Gastrocnemius medialis (tissue), 4 donors: Measurements from ENCODE around the gene DYTN. TPM values are rescaled to one million over a fixed set of nuclear protein-coding genes. Genes with fewer than 3 reads are reported as not detected.

Experiments
- ATAC-seq, 2 donors: fragments of 150-250 bp; one replicate each; pipeline ENCODE4 v1.9.1; 2016
- DNase-seq, 2 donors: peaks; one replicate each; pipeline ENCODE4 v3.0.0-alpha.2; 2019
- H3K27ac ChIP-seq, 4 donors: fragments of 200-600 bp; sonication (generic); 1 replicate in 1 of 4; 2 replicates in 3 of 4; pipeline ENCODE4 v1.5.1; 2016 to 2018; ENCODE audit warnings: mild to moderate bottlenecking in 2 of 4, moderate library complexity in 1 of 4
- H3K27me3 ChIP-seq, 3 donors: fragments of 200-600 bp; sonication (generic) in 2 of 3; 1 replicate in 1 of 3; 2 replicates in 2 of 3; pipeline versions ENCODE4 v1.5.1 to v1.6.0; 2016 to 2019; ENCODE audit warnings: mild to moderate bottlenecking in 1 of 3, moderate library complexity in 1 of 3
- H3K36me3 ChIP-seq, 2 donors: fragments of 200-600 bp; sonication (generic) in 1 of 2; one replicate each; pipeline ENCODE4 v1.5.1; 2017 to 2018
- H3K4me1 ChIP-seq, 2 donors: fragments of 200-600 bp; sonication (generic) in 1 of 2; one replicate each; pipeline ENCODE4 v1.5.1; 2016 to 2017; ENCODE audit warnings: mild to moderate bottlenecking in 2 of 2
- H3K4me3 ChIP-seq, 4 donors: fragments of 200-600 bp; sonication (generic) in 3 of 4; 1 replicate in 1 of 4; 2 replicates in 3 of 4; pipeline ENCODE4 v1.5.1; 2016 to 2019; ENCODE audit warnings: mild to moderate bottlenecking in 2 of 4
- H3K9me3 ChIP-seq, 3 donors: fragments of 200-600 bp; sonication (generic) in 2 of 3; 1 replicate in 1 of 3; 2 replicates in 2 of 3; pipeline ENCODE4 v1.5.1; 2016 to 2019
- POLR2A ChIP-seq, 2 donors: fragments of 450-650 bp; IDR thresholded peaks; one replicate each; pipeline ENCODE4 v1.6.1; 2017; ENCODE audit warnings: antibody characterized with exemption in 2 of 2, mild to moderate bottlenecking in 2 of 2, moderate library complexity in 2 of 2
- in situ Hi-C, 4 donors: fragments of 200-750 bp; cut with MboI; loops; one replicate each; pipeline versions ENCODE4 v1.15.0 to v1.8.0; 2017; ENCODE audit warnings: low sequenced_read_pairs in 4 of 4
- intact Hi-C: fragments of 100-400 bp; cut with DNase I; formaldehyde crosslinking; loops from one replicate; pipeline ENCODE4 v1.15.1; 2023; ENCODE audit warnings: low total_unique reads
- total RNA-seq, 4 donors: library from RNA; depleted of rRNA; stranded (reverse); fragments of >200 nt; gene quantifications; one replicate each; pipeline versions ENCODE4 v1.1.0 to v1.2.3, GENCODE V29; 2016
- TF ChIP-seq, protein P1 (sequence below), 5 experiments: fragments of 450-650 bp in 3 of 5; fragments of 200-600 bp in 2 of 5; sonication (generic) in 2 of 5; IDR thresholded peaks in 4 of 5; conservative IDR thresholded peaks in 1 of 5; 1 replicate in 4 of 5; 2 replicates in 1 of 5; pipeline ENCODE4 v1.5.1; 2016 to 2019; ENCODE audit warnings: antibody characterized with exemption in 5 of 5, mild to moderate bottlenecking in 3 of 5, moderate library complexity in 3 of 5

DYTN gene
- total RNA-seq, 4 donors from 2014 or later: not detected

DNA sequence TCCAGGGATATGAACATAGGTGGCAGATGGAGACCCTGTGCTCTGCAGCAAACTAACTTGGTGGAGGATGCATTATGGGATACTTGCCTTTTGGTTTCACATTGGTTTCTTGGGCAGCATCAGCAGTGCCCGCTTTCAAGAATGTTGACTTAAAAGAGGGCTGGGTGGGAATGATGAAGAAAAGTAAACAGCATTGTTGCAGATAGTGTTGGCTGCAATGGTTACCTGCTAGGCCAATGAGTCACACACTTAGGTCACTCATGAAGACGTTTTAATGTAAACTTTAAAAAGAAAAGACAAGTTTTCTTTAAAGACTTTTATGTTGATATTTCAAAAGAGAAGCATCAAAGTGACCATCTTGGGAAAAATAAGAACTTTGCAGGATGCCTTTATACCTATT is 102.0 kb downstream of the DYTN start:
- H3K36me3 ChIP-seq: no peaks in the 10 kb centered on the region
- ATAC-seq: no peak
- H3K9me3 ChIP-seq: no peaks in the 10 kb centered on the region

DNA sequence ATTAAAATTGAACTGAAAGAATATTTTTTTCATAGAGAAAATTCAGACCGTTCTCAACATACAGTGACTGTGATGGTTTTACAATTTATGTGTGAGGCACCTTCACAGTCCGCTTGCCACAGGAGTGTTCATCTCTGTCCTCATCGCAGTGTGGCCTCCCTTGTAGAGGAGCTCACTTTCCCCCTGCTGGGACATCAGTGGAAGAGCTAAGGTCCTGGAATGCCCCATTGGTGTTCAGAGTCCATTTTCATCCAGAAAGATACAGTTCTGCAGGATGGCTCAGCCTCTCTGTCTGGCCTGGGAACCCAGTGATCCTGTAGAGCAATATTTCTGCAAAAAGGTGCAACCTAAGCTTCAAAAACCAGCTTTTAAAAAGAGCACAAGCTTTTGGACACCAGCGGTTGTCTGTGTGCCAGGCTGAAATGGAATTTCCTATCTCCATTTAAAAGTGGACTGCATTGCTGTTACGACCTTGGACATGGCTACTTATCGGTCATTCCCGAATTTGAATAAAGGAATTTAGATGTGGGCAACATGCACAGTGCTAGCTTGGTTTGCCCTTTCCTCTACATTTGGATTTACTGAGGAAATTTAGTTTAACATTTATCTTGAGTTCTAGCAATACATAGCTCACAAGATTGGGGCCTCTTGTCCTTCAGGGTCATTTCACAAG is 102.6 kb downstream of the DYTN start:
- no peak for DNase-seq
- intact Hi-C loops: no loop called here
- Histone ChIP-seq H3K4me3 (no peak overlapping the region), H3K27ac (no peak overlapping the region), H3K4me1 (no peaks in the 10 kb centered on the region), H3K36me3 (no peaks in the 10 kb centered on the region), H3K27me3 (no peaks in the 10 kb centered on the region), H3K9me3 (no peaks in the 10 kb centered on the region)
- ATAC-seq: no peak
- TF ChIP-seq, protein P1, sequence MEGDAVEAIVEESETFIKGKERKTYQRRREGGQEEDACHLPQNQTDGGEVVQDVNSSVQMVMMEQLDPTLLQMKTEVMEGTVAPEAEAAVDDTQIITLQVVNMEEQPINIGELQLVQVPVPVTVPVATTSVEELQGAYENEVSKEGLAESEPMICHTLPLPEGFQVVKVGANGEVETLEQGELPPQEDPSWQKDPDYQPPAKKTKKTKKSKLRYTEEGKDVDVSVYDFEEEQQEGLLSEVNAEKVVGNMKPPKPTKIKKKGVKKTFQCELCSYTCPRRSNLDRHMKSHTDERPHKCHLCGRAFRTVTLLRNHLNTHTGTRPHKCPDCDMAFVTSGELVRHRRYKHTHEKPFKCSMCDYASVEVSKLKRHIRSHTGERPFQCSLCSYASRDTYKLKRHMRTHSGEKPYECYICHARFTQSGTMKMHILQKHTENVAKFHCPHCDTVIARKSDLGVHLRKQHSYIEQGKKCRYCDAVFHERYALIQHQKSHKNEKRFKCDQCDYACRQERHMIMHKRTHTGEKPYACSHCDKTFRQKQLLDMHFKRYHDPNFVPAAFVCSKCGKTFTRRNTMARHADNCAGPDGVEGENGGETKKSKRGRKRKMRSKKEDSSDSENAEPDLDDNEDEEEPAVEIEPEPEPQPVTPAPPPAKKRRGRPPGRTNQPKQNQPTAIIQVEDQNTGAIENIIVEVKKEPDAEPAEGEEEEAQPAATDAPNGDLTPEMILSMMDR (IDR thresholded peaks at IDR 0.05 in 4 of 5, conservative IDR thresholded peaks at IDR 0.05 in 1 of 5): no peak
- TF ChIP-seq POLR2A (IDR thresholded peaks at IDR 0.05): no peak
- in situ Hi-C loops: no loop called here

More for the DNA sequence above, 102.0 kb downstream of the DYTN start:
- Histone ChIP-seq H3K27ac (no peak overlapping the region), H3K4me3 (no peak overlapping the region), H3K4me1 (no peaks in the 10 kb centered on the region), H3K27me3 (no peaks in the 10 kb centered on the region)
- intact Hi-C loops (no loop called here), in situ Hi-C loops (no loop called here)
- TF ChIP-seq POLR2A (IDR thresholded peaks at IDR 0.05): no peak
- TF ChIP-seq, protein P1 (IDR thresholded peaks at IDR 0.05 in 4 of 5, conservative IDR thresholded peaks at IDR 0.05 in 1 of 5): no peak
- no peak for DNase-seq

DNA sequence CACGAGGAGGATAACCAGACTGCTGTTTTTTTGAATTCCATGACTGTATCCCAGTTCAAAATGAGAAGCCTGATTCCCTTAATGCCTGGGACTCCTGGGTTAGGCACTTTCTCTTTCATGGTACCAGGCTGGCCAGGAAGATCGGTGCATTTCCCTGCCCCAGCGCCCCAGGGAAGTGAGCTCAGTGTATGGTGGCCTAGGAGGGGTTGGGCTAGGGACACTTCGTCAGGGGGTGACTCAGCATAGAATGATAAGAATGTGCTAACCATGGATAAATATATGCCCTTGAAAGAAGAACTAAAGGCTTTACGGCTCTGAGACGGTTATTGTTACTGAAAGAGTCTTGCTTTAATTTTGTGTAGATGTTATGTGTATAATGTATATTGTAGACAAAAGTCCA is 103.4 kb downstream of the DYTN start:
- no peaks in the 10 kb centered on the region for H3K9me3 ChIP-seq
- in situ Hi-C loops (no loop called here), intact Hi-C loops (no loop called here)
- H3K27ac ChIP-seq: no peak overlapping the region
- no peaks in the 10 kb centered on the region for H3K27me3 ChIP-seq
- DNase-seq: no peak
- no peak for ATAC-seq
- no peak overlapping the region for H3K4me3 ChIP-seq
- H3K4me1 ChIP-seq: no peaks in the 10 kb centered on the region
- no peaks in the 10 kb centered on the region for H3K36me3 ChIP-seq
- TF ChIP-seq POLR2A (IDR thresholded peaks at IDR 0.05): no peak
- TF ChIP-seq, protein P1 (IDR thresholded peaks at IDR 0.05 in 4 of 5, conservative IDR thresholded peaks at IDR 0.05 in 1 of 5): no peak

DNA sequence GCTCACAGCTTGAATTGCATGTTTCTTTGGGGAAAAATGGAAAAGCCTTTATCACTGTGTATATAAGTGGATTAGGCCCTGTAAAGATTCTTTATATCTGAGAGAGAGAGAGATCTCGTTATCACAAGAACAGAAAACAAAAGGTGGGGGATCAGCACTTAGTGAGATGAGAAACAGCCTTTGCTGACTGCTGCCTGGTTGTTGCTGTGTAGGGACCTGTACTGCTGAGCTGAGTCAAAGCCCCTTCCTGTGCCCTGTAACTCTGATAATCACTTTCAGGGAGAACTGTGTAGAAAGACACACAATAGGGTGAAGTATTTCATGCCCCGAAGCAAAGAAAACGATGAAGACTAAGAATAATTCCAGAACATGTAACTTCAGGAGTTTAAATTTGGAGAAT is 106.5 kb downstream of the DYTN start:
- no peak overlapping the region for H3K27ac ChIP-seq
- in situ Hi-C loops: no loop called here
- intact Hi-C loops: no loop called here
- no peak for DNase-seq
- H3K4me1 ChIP-seq: no peaks in the 10 kb centered on the region
- no peak for ATAC-seq
- no peaks in the 10 kb centered on the region for H3K36me3 ChIP-seq
- TF ChIP-seq, protein P1 (IDR thresholded peaks at IDR 0.05 in 4 of 5, conservative IDR thresholded peaks at IDR 0.05 in 1 of 5): no peak
- TF ChIP-seq POLR2A (IDR thresholded peaks at IDR 0.05): no peak
- no peak overlapping the region for H3K4me3 ChIP-seq
- H3K9me3 ChIP-seq: no peaks in the 10 kb centered on the region
- H3K27me3 ChIP-seq: no peaks in the 10 kb centered on the region

DNA sequence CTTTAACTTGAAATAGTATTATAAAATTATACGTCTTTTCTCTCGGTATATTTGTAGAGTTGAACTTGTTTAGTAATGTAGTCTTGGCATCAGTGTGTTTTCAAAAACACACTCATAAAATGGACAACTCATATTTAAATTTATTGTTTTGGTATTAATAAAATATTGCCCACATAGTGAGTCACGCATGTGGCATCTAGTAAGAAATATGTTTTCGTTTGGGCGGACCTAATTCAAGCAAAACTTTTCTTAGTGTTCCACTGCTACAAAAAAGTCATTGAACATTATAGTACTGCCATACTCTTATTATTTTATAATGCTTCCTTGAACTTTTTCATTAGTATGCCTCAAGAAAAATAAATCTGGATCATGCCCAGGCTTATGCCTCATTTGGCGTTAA is 107.0 kb downstream of the DYTN start:
- in situ Hi-C loops: no loop called here
- no peaks in the 10 kb centered on the region for H3K36me3 ChIP-seq
- intact Hi-C loops: no loop called here
- TF ChIP-seq, protein P1 (IDR thresholded peaks at IDR 0.05 in 4 of 5, conservative IDR thresholded peaks at IDR 0.05 in 1 of 5): no peak
- TF ChIP-seq POLR2A (IDR thresholded peaks at IDR 0.05): no peak
- DNase-seq (no peak), ATAC-seq (no peak)
- no peak overlapping the region for H3K27ac ChIP-seq
- no peaks in the 10 kb centered on the region for H3K4me1 ChIP-seq
- no peaks in the 10 kb centered on the region for H3K27me3 ChIP-seq
- no peaks in the 10 kb centered on the region for H3K9me3 ChIP-seq
- no peak overlapping the region for H3K4me3 ChIP-seq
